K562 (cell line): ENCODE measurements around the gene PIK3CD. TPM values are rescaled to one million over a fixed set of nuclear protein-coding genes. Genes with fewer than 3 reads are reported as not detected.
A peak's percentile ranks its signal among the peaks of the same experiment; 100 is the strongest.

Source experiments
- ATAC-seq: fragments of 200-7000 bp; cut with Tn5 transposase; 3 replicates; pipeline ENCODE4 v1.9.1; 2020; ENCODE audit warnings: moderate library complexity
- BruUV-seq: library from RNA; stranded (reverse); fragments of 400-500 nt; replicated peaks from 2 replicates; lab custom pipeline; 2021; lab: Mats Ljungman, UMichigan
- CTCF ChIA-PET: fragments of 300-600 bp; formaldehyde crosslinking; extraction: SDS; loops from one replicate; lab custom pipeline; 2021; ENCODE audit warnings: low intra/inter-chr PET ratio; lab: Yijun Ruan, JAX
- POLR2A ChIA-PET: fragments of 300-600, 350-650 bp; sonication (Branson Sonifier 250); formaldehyde crosslinking; extraction: SDS; loops from one replicate; lab custom pipeline; 2021; ENCODE audit warnings: antibody characterized with exemption, inconsistent platforms; lab: Yijun Ruan, JAX
- DNase-seq, 4 experiments: peaks; one replicate each; pipeline versions ENCODE4 v3.0.0 to v3.0.0-alpha.2; 2011 to 2018; ENCODE audit warnings: low spot score in 3 of 4, mixed read lengths in 3 of 4; ENCODE audit errors: extremely low read depth in 1 of 4
- FAIRE-seq: peaks from 2 replicates; lab custom pipeline; 2011; peaks lifted over from hg19 to GRCh38; lab: Jason Lieb, UNC
- H2AFZ ChIP-seq: 2 replicates; pipeline ENCODE4 v1.6.0; 2011; ENCODE audit warnings: low read depth, low read length, control low read depth, inconsistent platforms
- H3K27ac ChIP-seq: fragments of 200-600 bp; 3 replicates; pipeline ENCODE4 v1.8.0; 2011; ENCODE audit warnings: low read depth, mild to moderate bottlenecking, control low read depth, inconsistent platforms, low read length, moderate library complexity, mixed read lengths; ENCODE audit errors: extremely low read depth
- H3K27me3 ChIP-seq, 2 experiments: fragments of 300-600 bp in 1 of 2; 2 replicates in 1 of 2; 3 replicates in 1 of 2; pipeline versions ENCODE4 v1.6.0 to v1.8.0; 2011; ENCODE audit warnings: inconsistent platforms in 2 of 2, low read length in 2 of 2, mild to moderate bottlenecking in 1 of 2, mixed read lengths in 1 of 2, moderate library complexity in 1 of 2; ENCODE audit not compliant: control insufficient read depth in 2 of 2, insufficient read depth in 2 of 2
- H3K36me3 ChIP-seq: fragments of 300-600 bp; 3 replicates; pipeline ENCODE4 v1.8.0; 2011; ENCODE audit warnings: mild to moderate bottlenecking, low read length, inconsistent platforms; ENCODE audit not compliant: control insufficient read depth, insufficient read depth
- H3K4me1 ChIP-seq, 2 experiments: fragments of 200-600 bp in 1 of 2; replicated peaks in 1 of 2; 2 replicates in 1 of 2; 3 replicates in 1 of 2; pipeline versions ENCODE4 v1.5.1 to v1.8.0; 2011; ENCODE audit warnings: inconsistent platforms in 2 of 2, low read length in 2 of 2, mild to moderate bottlenecking in 1 of 2, mixed read lengths in 1 of 2, moderate library complexity in 1 of 2; ENCODE audit not compliant: control insufficient read depth in 2 of 2, insufficient read depth in 2 of 2
- H3K4me2 ChIP-seq: 2 replicates; pipeline ENCODE4 v1.6.1; 2011; ENCODE audit warnings: low read length, control low read depth, inconsistent platforms, mixed read lengths; ENCODE audit not compliant: insufficient read depth
- H3K4me3 ChIP-seq: fragments of 200-600 bp; sonication (generic), shearing (Covaris generic); 2 replicates; pipeline ENCODE4 v1.5.1; 2016; ENCODE audit warnings: control low read depth, inconsistent platforms
- H3K79me2 ChIP-seq: fragments of 200-600 bp; 3 replicates; pipeline ENCODE4 v1.8.0; 2011; ENCODE audit warnings: low read length, inconsistent platforms; ENCODE audit not compliant: control insufficient read depth, insufficient read depth
- H3K9ac ChIP-seq, 2 experiments: 2 replicates each; pipeline versions ENCODE4 v1.6.0 to v1.6.1; 2011; ENCODE audit warnings: low read depth in 2 of 2, low read length in 2 of 2, control low read depth in 1 of 2, inconsistent platforms in 1 of 2, mild to moderate bottlenecking in 1 of 2, mixed read lengths in 1 of 2; ENCODE audit not compliant: insufficient read depth in 1 of 2
- H3K9me1 ChIP-seq: one replicate; pipeline ENCODE4 v1.6.0; 2011; ENCODE audit warnings: inconsistent platforms, mild to moderate bottlenecking, low read length, moderate library complexity; ENCODE audit not compliant: control insufficient read depth, insufficient read depth
- H3K9me3 ChIP-seq: replicated peaks from 2 replicates; pipeline ENCODE4 v1.5.1; 2011; ENCODE audit warnings: low read depth, low read length, inconsistent platforms; ENCODE audit not compliant: control insufficient read depth, insufficient read depth
- H4K20me1 ChIP-seq: replicated peaks from 2 replicates; pipeline ENCODE4 v1.6.1; 2011; ENCODE audit warnings: low read length, inconsistent platforms, mixed read lengths; ENCODE audit not compliant: control insufficient read depth, insufficient read depth
- ADNP ChIP-seq: fragments of 200-800 bp; sonication (Bioruptor generic); IDR thresholded peaks from 2 replicates; pipeline ENCODE4 v1.6.1; 2016; ENCODE audit warnings: missing genetic modification characterization, missing compliant biosample characterization
- BHLHE40 ChIP-seq: IDR thresholded peaks from 2 replicates; pipeline ENCODE4 v1.6.1; 2011; ENCODE audit warnings: low read length, improper control_type of control experiment
- NR1H2 ChIP-seq: sonication (generic); formaldehyde crosslinking; IDR thresholded peaks from 2 replicates; pipeline ENCODE4 v1.4.0; 2020; ENCODE audit warnings: mild to moderate bottlenecking, missing genetic modification reagents
- NR4A1 ChIP-seq, 2 experiments: fragments of 250-450 bp in 1 of 2; fragments of 450-650 bp in 1 of 2; sonication (Bioruptor Pico) in 1 of 2; IDR thresholded peaks; 2 replicates each; pipeline versions ENCODE4 v1.4.0 to v1.6.1; 2016 to 2020; ENCODE audit warnings: mild to moderate bottlenecking in 2 of 2, missing compliant biosample characterization in 1 of 2, missing genetic modification characterization in 1 of 2, moderate library complexity in 1 of 2
- POLR2G ChIP-seq: fragments of 200-400 bp; formaldehyde crosslinking; IDR thresholded peaks from 2 replicates; pipeline ENCODE4 v1.6.1; 2017; ENCODE audit warnings: low read depth, mild to moderate bottlenecking, antibody characterized with exemption, low read length, moderate library complexity
- RBFOX2 ChIP-seq: fragments of 200-400 bp; formaldehyde crosslinking; IDR thresholded peaks from 2 replicates; pipeline ENCODE4 v1.6.1; 2017; ENCODE audit warnings: low read depth, mild to moderate bottlenecking, low read length, moderate library complexity
- USF1 ChIP-seq: sonication (generic); formaldehyde crosslinking; IDR thresholded peaks from 2 replicates; pipeline ENCODE4 v1.9.0; 2022; ENCODE audit warnings: mild to moderate bottlenecking, missing genetic modification reagents
- ZBTB5 ChIP-seq: fragments of 450-650 bp; IDR thresholded peaks from 2 replicates; pipeline ENCODE4 v1.6.1; 2017; ENCODE audit warnings: antibody characterized with exemption
- ZNF12 ChIP-seq: sonication (generic); formaldehyde crosslinking; IDR thresholded peaks from 2 replicates; pipeline ENCODE4 v1.4.0; 2020; ENCODE audit warnings: mild to moderate bottlenecking, missing genetic modification reagents
- ZNF766 ChIP-seq: fragments of 200-800 bp; sonication (Bioruptor generic); conservative IDR thresholded peaks from 2 replicates; pipeline ENCODE4 v1.6.1; 2016; ENCODE audit warnings: missing genetic modification characterization, missing compliant biosample characterization
- WGBS: fragments of 100-300 bp; shearing (Covaris generic); methylation state at CpG from one replicate; pipeline ENCODE4 v1.1.6; 2016; ENCODE audit warnings: low coverage, mixed read lengths; ENCODE audit not compliant: insufficient coverage; ENCODE audit errors: missing lambda C conversion rate; 5-methylcytosine and 5-hydroxymethylcytosine counted together
- in situ Hi-C: fragments of 300-500 bp; cut with MboI; formaldehyde crosslinking; loops from 4 replicates; pipeline ENCODE4 v1.15.0; 2018; ENCODE audit warnings: inconsistent platforms, mixed read lengths
- intact Hi-C: fragments of 100-400 bp; cut with micrococcal nuclease; formaldehyde crosslinking; loops from 2 replicates; pipeline ENCODE4 v1.14.2; 2022
- polyA plus RNA-seq, 8 experiments: library from polyadenylated mRNA; depleted of rRNA in 4 of 8; stranded (reverse) in 5 of 8; unstranded in 3 of 8; fragments of >200 nt; fragmentation: Nextera tagmentation in 2 of 8; fragmentation: Illumina TruSeq in 1 of 8; extraction: Ambion mirVana in 2 of 8; extraction: Trizol in 1 of 8; gene quantifications; 2 replicates each; pipeline versions ENCODE4 v1.2.1 to v1.2.3, GENCODE V29; 2011 to 2014; ENCODE audit warnings: inconsistent platforms in 1 of 8, missing spikeins in 1 of 8
- total RNA-seq, 7 experiments: library from RNA; depleted of rRNA in 6 of 7; stranded (reverse); fragments of >200 nt in 6 of 7; fragmentation: Illumina TruSeq in 2 of 7; extraction: Trizol in 2 of 7; gene quantifications; 2 replicates each; pipeline versions ENCODE4 v1.2.1 to v1.2.3, GENCODE V29; 2011 to 2021; ENCODE audit warnings: low replicate concordance in 1 of 7
- TF ChIP-seq, protein P1 (sequence below), 3 experiments: IDR thresholded peaks in 2 of 3; conservative IDR thresholded peaks in 1 of 3; 2 replicates each; pipeline ENCODE4 v1.5.1; 2011 to 2012; ENCODE audit warnings: low read length in 3 of 3, mild to moderate bottlenecking in 3 of 3, control low read depth in 2 of 3, improper control_type of control experiment in 1 of 3, inconsistent platforms in 1 of 3, low read depth in 1 of 3, mixed read lengths in 1 of 3, moderate library complexity in 1 of 3; ENCODE audit not compliant: insufficient read depth in 2 of 3
- TF ChIP-seq, protein P2 (sequence below): IDR thresholded peaks from 2 replicates; pipeline ENCODE4 v1.6.1; 2011; ENCODE audit warnings: borderline replicate concordance, low read depth, mild to moderate bottlenecking, moderate library complexity, low read length; ENCODE audit not compliant: insufficient read depth, poor library complexity, severe bottlenecking

Gene PIK3CD
- total and polyA plus RNA-seq, 9 of the 15 experiments (the other 6 are each of a cell fraction or from before 2014, with no cell fraction given) = 1.8 to 20.8 (median 7.2) TPM

- Histone ChIP-seq H3K27ac (peak overlapping the region; percentile 87), H4K20me1 (no peaks in the 10 kb centered on the region), H3K79me2 (peaks cover 23% of the 10 kb centered on the region), H2AFZ (no peak overlapping the region), H3K9me3 (no peaks in the 10 kb centered on the region), H3K9ac (peak overlapping the region; percentile 84 to 90), H3K27me3 (no peaks in the 10 kb centered on the region), H3K4me3 (no peak overlapping the region), H3K4me1 (peaks cover 41 to 89% of the 10 kb centered on the region in 2 experiments), H3K36me3 (peaks cover 53% of the 10 kb centered on the region; the same call in 2 of the 3 replicates), H3K4me2 (0 out of 2 replicates have a peak overlapping the region, but pooled peaks have one; percentile 92), H3K9me1 (peaks cover 3% of the 10 kb centered on the region)
- no peak for ATAC-seq
- in situ Hi-C loops (no loop called here), intact Hi-C loops (loop anchor here (2.0 to 5.0 kb wide), 2 partner anchors 17 to 147 kb away; no protein-coding TSS in a partner anchor)
- no peak for DNase-seq
- ChIA-PET CTCF (interaction anchor here (0.6 kb wide), 1 partner anchor 68 kb away, joined by 3 read pairs; no protein-coding TSS in a partner anchor), POLR2A (interaction anchor here (0.5 to 2.5 kb wide), 12 partner anchors 8 to 1987 kb away, joined by 3 to 10 read pairs (median 3); partner anchors contain the start of genes LZIC and NMNAT1)
- FAIRE-seq = no peak
- WGBS = 86% methylated on average over 32 of the region's 36 CpGs
- no TSS peak for BruUV-seq
- TF ChIP-seq BHLHE40 = peak; percentile 3; the same call in 1 of the 2 replicates
- TF ChIP-seq ZNF12 (CRISPR knock-in tag) = no peak
- peak; percentile 5; the same call in 1 of the 2 replicates for TF ChIP-seq RBFOX2
- no peak for TF ChIP-seq ZBTB5
- TF ChIP-seq, protein P1, sequence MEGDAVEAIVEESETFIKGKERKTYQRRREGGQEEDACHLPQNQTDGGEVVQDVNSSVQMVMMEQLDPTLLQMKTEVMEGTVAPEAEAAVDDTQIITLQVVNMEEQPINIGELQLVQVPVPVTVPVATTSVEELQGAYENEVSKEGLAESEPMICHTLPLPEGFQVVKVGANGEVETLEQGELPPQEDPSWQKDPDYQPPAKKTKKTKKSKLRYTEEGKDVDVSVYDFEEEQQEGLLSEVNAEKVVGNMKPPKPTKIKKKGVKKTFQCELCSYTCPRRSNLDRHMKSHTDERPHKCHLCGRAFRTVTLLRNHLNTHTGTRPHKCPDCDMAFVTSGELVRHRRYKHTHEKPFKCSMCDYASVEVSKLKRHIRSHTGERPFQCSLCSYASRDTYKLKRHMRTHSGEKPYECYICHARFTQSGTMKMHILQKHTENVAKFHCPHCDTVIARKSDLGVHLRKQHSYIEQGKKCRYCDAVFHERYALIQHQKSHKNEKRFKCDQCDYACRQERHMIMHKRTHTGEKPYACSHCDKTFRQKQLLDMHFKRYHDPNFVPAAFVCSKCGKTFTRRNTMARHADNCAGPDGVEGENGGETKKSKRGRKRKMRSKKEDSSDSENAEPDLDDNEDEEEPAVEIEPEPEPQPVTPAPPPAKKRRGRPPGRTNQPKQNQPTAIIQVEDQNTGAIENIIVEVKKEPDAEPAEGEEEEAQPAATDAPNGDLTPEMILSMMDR (IDR thresholded peaks at IDR 0.05 in 2 of 3, conservative IDR thresholded peaks at IDR 0.05 in 1 of 3; ENCODE audit: insufficient read depth in 2 of 3, low read depth in 1 of 3, low read length in 3 of 3) = 0 out of 6 replicates have a peak, but pooled peaks of 2 of the 3 experiments have one; percentile 22 to 28
- peak; percentile 39; the same call in 1 of the 2 replicates for TF ChIP-seq POLR2G
- no peak for TF ChIP-seq NR1H2 (CRISPR knock-in tag)
- no peak for TF ChIP-seq ADNP (tag)
- TF ChIP-seq, protein P2, sequence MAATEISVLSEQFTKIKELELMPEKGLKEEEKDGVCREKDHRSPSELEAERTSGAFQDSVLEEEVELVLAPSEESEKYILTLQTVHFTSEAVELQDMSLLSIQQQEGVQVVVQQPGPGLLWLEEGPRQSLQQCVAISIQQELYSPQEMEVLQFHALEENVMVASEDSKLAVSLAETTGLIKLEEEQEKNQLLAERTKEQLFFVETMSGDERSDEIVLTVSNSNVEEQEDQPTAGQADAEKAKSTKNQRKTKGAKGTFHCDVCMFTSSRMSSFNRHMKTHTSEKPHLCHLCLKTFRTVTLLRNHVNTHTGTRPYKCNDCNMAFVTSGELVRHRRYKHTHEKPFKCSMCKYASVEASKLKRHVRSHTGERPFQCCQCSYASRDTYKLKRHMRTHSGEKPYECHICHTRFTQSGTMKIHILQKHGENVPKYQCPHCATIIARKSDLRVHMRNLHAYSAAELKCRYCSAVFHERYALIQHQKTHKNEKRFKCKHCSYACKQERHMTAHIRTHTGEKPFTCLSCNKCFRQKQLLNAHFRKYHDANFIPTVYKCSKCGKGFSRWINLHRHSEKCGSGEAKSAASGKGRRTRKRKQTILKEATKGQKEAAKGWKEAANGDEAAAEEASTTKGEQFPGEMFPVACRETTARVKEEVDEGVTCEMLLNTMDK = peak; percentile 50
- TF ChIP-seq USF1 (CRISPR knock-in tag) = 0 out of 2 replicates have a peak, but pooled peaks have one; percentile 6
- 0 out of 2 replicates have a peak, but pooled peaks have one; percentile 9 for TF ChIP-seq ZNF766 (CRISPR knock-in tag)
- no peak for TF ChIP-seq NR4A1 (CRISPR knock-in tag; IDR thresholded peaks at IDR 0.05)
- no peak for TF ChIP-seq NR4A1 (tag; IDR thresholded peaks at IDR 0.05)
These were observed 68.6 kb downstream of the PIK3CD start for GRCh38 chr1:9719978-9720722.
